SK-N-SH (cell line): ENCODE data around the gene RAB4A. TPM values are rescaled to one million over a fixed set of nuclear protein-coding genes. Genes with fewer than 3 reads are reported as not detected.

Source experiments
- CTCF ChIA-PET: fragments of 300-600, 350-600 bp; formaldehyde crosslinking; extraction: SDS; loops from one replicate; lab custom pipeline; 2021; lab: Yijun Ruan, JAX
- POLR2A ChIA-PET: fragments of 350-600 bp; sonication (Branson Sonifier 250); formaldehyde crosslinking; extraction: SDS; loops from one replicate; lab custom pipeline; 2020; ENCODE audit warnings: antibody characterized with exemption, inconsistent platforms; lab: Yijun Ruan, JAX
- DNase-seq: peaks from one replicate; pipeline ENCODE4 v3.0.0; 2012
- H2AFZ ChIP-seq: fragments of 200-600 bp; sonication (generic); 2 replicates; pipeline ENCODE4 v1.8.1; 2016; ENCODE audit warnings: antibody characterized with exemption, mild to moderate bottlenecking, low read depth
- H3F3A ChIP-seq: fragments of 200-600 bp; sonication (generic); replicated peaks from 2 replicates; pipeline ENCODE3; 2016; ENCODE audit warnings: antibody characterized with exemption, mild to moderate bottlenecking; ENCODE audit not compliant: insufficient read depth
- H3K27ac ChIP-seq, 2 experiments: fragments of 200-500 bp in 1 of 2; fragments of 200-600 bp in 1 of 2; sonication (Bioruptor generic) in 1 of 2; sonication (generic), shearing (Covaris generic) in 1 of 2; 2 replicates each; pipeline versions ENCODE4 v1.5.1 to v1.6.1; 2014 to 2016; ENCODE audit warnings: low read depth in 2 of 2, inconsistent platforms in 1 of 2, low read length in 1 of 2, mild to moderate bottlenecking in 1 of 2, mixed read lengths in 1 of 2
- H3K27me3 ChIP-seq: fragments of 200-600 bp; sonication (generic), shearing (Covaris generic); 2 replicates; pipeline ENCODE4 v1.6.1; 2016; ENCODE audit warnings: mixed run types; ENCODE audit not compliant: insufficient read depth
- H3K36me3 ChIP-seq, 2 experiments: fragments of 200-500 bp in 1 of 2; fragments of 200-600 bp in 1 of 2; sonication (Bioruptor generic) in 1 of 2; sonication (generic) in 1 of 2; replicated peaks in 1 of 2; 2 replicates each; pipeline versions ENCODE3 to v1.5.1; 2014 to 2016; ENCODE audit warnings: low read length in 1 of 2, mild to moderate bottlenecking in 1 of 2; ENCODE audit not compliant: insufficient read depth in 2 of 2, control insufficient read depth in 1 of 2
- H3K4me1 ChIP-seq, 2 experiments: fragments of 200-500 bp in 1 of 2; fragments of 200-600 bp in 1 of 2; sonication (Bioruptor generic) in 1 of 2; sonication (generic), shearing (Covaris generic) in 1 of 2; 2 replicates each; pipeline versions ENCODE4 v1.5.1 to v1.6.1; 2014 to 2016; ENCODE audit warnings: low read depth in 1 of 2, low read length in 1 of 2, mixed run types in 1 of 2; ENCODE audit not compliant: insufficient read depth in 2 of 2, control insufficient read depth in 1 of 2
- H3K4me2 ChIP-seq: fragments of 200-600 bp; sonication (generic), shearing (Covaris generic); 2 replicates; pipeline ENCODE4 v1.6.1; 2017; ENCODE audit warnings: mixed run types
- H3K4me3 ChIP-seq, 2 experiments: fragments of 200-500 bp in 1 of 2; fragments of 200-600 bp in 1 of 2; sonication (Bioruptor generic) in 1 of 2; sonication (generic), shearing (Covaris generic) in 1 of 2; 2 replicates each; pipeline versions ENCODE4 v1.5.1 to v1.8.1; 2014 to 2016; ENCODE audit warnings: low read depth in 2 of 2, inconsistent platforms in 1 of 2, low read length in 1 of 2, mild to moderate bottlenecking in 1 of 2, mixed read lengths in 1 of 2, moderate library complexity in 1 of 2
- H3K79me2 ChIP-seq: fragments of 200-600 bp; sonication (generic); 2 replicates; pipeline ENCODE4 v1.8.1; 2017; ENCODE audit warnings: mild to moderate bottlenecking; ENCODE audit not compliant: insufficient read depth
- H3K9ac ChIP-seq: fragments of 200-600 bp; sonication (generic); 2 replicates; pipeline ENCODE4 v1.6.1; 2017; ENCODE audit warnings: mixed run types
- H3K9me2 ChIP-seq: fragments of 200-600 bp; sonication (generic); 2 replicates; pipeline ENCODE4 v1.6.1; 2017; ENCODE audit warnings: mixed run types
- H3K9me3 ChIP-seq: fragments of 200-600 bp; sonication (generic); 2 replicates; pipeline ENCODE4 v1.6.1; 2017; ENCODE audit warnings: mixed run types, mild to moderate bottlenecking, moderate library complexity
- H4K20me1 ChIP-seq: fragments of 200-600 bp; sonication (generic); 2 replicates; pipeline ENCODE4 v1.6.1; 2017; ENCODE audit warnings: mild to moderate bottlenecking, mixed run types; ENCODE audit not compliant: insufficient read depth
- EP300 ChIP-seq, 2 experiments: IDR thresholded peaks; 2 replicates each; pipeline versions ENCODE4 v1.4.0 to v1.6.1; 2012; ENCODE audit warnings: borderline replicate concordance in 1 of 2, low read depth in 1 of 2, low read length in 1 of 2
- FOSL2 ChIP-seq: IDR thresholded peaks from 2 replicates; pipeline ENCODE4 v1.4.0; 2012; ENCODE audit warnings: low read depth, mild to moderate bottlenecking, moderate library complexity, borderline replicate concordance
- GATA2 ChIP-seq: sonication (generic); formaldehyde crosslinking; IDR thresholded peaks from 2 replicates; pipeline ENCODE4 v1.5.0; 2020; ENCODE audit warnings: mild to moderate bottlenecking, missing genetic modification reagents
- RAD21 ChIP-seq: IDR thresholded peaks from 2 replicates; pipeline ENCODE4 v1.6.1; 2012; ENCODE audit warnings: mild to moderate bottlenecking, low read length
- TAF1 ChIP-seq: IDR thresholded peaks from 2 replicates; pipeline ENCODE4 v1.6.1; 2012; ENCODE audit warnings: low read depth, mild to moderate bottlenecking, low read length, moderate library complexity, borderline replicate concordance
- TCF12 ChIP-seq: IDR thresholded peaks from 2 replicates; pipeline ENCODE4 v1.4.0; 2012
- TEAD4 ChIP-seq: IDR thresholded peaks from 2 replicates; pipeline ENCODE4 v1.4.0; 2012; ENCODE audit warnings: mild to moderate bottlenecking, borderline replicate concordance; ENCODE audit not compliant: insufficient read depth
- WGBS: methylation state at CpG from one replicate; pipeline ENCODE4 v1.1.6; 2017; ENCODE audit warnings: low lambda C conversion rate; 5-methylcytosine and 5-hydroxymethylcytosine counted together
- polyA plus RNA-seq, 3 experiments: library from polyadenylated mRNA; depleted of rRNA; stranded (reverse); fragments of >200 nt; gene quantifications; 2 replicates each; pipeline ENCODE4 v1.2.3, GENCODE V29; 2012
- TF ChIP-seq, protein P1 (sequence below): fragments of 200-600 bp; sonication (generic); IDR thresholded peaks from 2 replicates; pipeline ENCODE4 v1.6.1; 2017; ENCODE audit warnings: antibody characterized with exemption, mild to moderate bottlenecking, moderate library complexity
- TF ChIP-seq, protein P2 (sequence below): fragments of 150-350 bp; IDR thresholded peaks from 2 replicates; pipeline ENCODE4 v1.6.1; 2016; ENCODE audit warnings: mild to moderate bottlenecking, low read depth, low read length
- TF ChIP-seq, protein P3 (sequence below): IDR thresholded peaks from 2 replicates; pipeline ENCODE4 v1.4.0; 2012; ENCODE audit warnings: low read depth, borderline replicate concordance

The RAB4A gene
- polyA plus RNA-seq, 1 of the 3 experiments (the other 2 are of a cell fraction) = 28.1 TPM

DNA sequence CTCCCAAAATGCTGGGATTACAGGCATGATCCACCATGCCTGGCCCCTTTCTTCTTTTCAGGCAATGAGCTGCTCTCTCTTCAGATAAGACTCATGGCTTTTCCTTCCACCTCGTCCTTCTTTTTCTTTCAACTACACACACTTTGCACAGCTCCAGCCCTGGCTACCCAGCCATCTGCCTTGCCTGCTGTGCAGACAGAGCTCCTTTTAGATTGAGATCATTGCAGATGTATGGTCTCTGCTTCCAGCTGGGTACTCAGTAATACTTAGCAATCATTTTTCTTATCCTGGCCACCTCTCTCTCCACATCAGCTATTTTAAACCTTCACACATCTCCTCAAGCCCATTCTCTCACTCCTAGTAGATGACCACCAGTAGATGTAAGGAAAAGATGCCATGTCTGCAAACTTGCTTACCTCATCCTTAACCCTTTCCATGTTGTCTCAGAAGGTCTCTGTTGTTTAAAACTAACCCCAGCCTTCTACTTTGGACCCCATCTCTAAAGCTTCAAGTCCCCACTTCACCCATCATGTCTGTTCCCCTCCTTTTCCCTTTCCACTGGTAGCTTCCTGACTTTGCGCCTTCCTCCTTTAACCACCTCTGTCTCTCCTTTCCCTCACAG lies 7.3 kb downstream of the RAB4A start:
- DNase-seq = no peak
- ChIA-PET CTCF (interaction anchor here (0.9 to 1.7 kb wide), 5 partner anchors 13 to 204 kb away, joined by 3 to 10 read pairs (median 4); no protein-coding TSS in a partner anchor), POLR2A (no interaction called here)
- Histone ChIP-seq H3K27me3 (no peaks in the 10 kb centered on the region), H3K4me1 (peaks cover 0 to 4% of the 10 kb centered on the region in 2 experiments; a peak in 2 of 4 replicates), H3K79me2 (peaks cover 84% of the 10 kb centered on the region), H3F3A (peaks cover 26% of the 10 kb centered on the region), H3K4me3 (no peak overlapping the region), H3K36me3 (peaks cover 3 to 11% of the 10 kb centered on the region in 2 experiments), H3K9ac (no peak overlapping the region), H4K20me1 (peaks cover 41% of the 10 kb centered on the region), H3K4me2 (no peak overlapping the region), H3K27ac (no peak overlapping the region), H2AFZ (no peak overlapping the region), H3K9me2 (no peaks in the 10 kb centered on the region), H3K9me3 (no peaks in the 10 kb centered on the region)
- WGBS = 100% methylated on average over 2 of the region's 2 CpGs
- TF ChIP-seq GATA2 (CRISPR knock-in tag) (0 out of 2 replicates have a peak, but pooled peaks have one; percentile 6), TAF1 (no peak), FOSL2 (no peak)
- TF ChIP-seq, protein P1, sequence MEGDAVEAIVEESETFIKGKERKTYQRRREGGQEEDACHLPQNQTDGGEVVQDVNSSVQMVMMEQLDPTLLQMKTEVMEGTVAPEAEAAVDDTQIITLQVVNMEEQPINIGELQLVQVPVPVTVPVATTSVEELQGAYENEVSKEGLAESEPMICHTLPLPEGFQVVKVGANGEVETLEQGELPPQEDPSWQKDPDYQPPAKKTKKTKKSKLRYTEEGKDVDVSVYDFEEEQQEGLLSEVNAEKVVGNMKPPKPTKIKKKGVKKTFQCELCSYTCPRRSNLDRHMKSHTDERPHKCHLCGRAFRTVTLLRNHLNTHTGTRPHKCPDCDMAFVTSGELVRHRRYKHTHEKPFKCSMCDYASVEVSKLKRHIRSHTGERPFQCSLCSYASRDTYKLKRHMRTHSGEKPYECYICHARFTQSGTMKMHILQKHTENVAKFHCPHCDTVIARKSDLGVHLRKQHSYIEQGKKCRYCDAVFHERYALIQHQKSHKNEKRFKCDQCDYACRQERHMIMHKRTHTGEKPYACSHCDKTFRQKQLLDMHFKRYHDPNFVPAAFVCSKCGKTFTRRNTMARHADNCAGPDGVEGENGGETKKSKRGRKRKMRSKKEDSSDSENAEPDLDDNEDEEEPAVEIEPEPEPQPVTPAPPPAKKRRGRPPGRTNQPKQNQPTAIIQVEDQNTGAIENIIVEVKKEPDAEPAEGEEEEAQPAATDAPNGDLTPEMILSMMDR = no peak

DNA sequence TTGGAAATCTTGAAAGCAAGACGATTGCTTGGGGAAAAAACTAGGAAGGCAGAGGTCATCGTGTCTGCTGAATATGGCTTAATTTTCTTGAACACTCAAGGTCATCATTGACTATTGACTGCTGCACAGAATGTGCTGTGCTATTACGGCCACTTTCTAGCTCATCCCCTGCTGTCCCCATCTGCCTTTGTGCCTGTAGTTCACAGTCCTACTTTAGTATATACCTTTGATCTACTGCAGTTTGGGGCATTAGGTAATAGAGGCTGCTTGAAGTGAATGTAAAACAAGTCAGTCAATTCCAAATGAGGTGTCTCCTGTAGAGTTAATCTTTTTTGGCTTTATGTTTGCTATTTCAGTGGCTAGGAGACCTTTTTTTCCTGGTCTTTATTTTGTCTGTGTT lies 8.3 kb downstream of the RAB4A start:
- Histone ChIP-seq H4K20me1 (peaks cover 35% of the 10 kb centered on the region), H3K27ac (no peak overlapping the region), H3K4me1 (peaks cover 0 to 4% of the 10 kb centered on the region in 2 experiments; a peak in 2 of 4 replicates), H3K79me2 (peaks cover 82% of the 10 kb centered on the region), H3K9me3 (no peaks in the 10 kb centered on the region), H3K36me3 (peaks cover 3 to 14% of the 10 kb centered on the region in 2 experiments), H3K9ac (no peak overlapping the region), H3K27me3 (no peaks in the 10 kb centered on the region), H2AFZ (no peak overlapping the region), H3F3A (peaks cover 26% of the 10 kb centered on the region), H3K4me2 (no peak overlapping the region), H3K9me2 (no peaks in the 10 kb centered on the region), H3K4me3 (no peak overlapping the region)
- ChIA-PET CTCF (interaction anchor here (1.2 to 1.7 kb wide), 3 partner anchors 12 to 203 kb away, joined by 3 to 10 read pairs (median 5); no protein-coding TSS in a partner anchor), POLR2A (no interaction called here)
- TF ChIP-seq EP300 (IDR thresholded peaks at IDR 0.05; ENCODE audit: borderline replicate concordance in 1 of 2, low read depth in 1 of 2, low read length in 1 of 2) (no peak), GATA2 (CRISPR knock-in tag) (no peak), TEAD4 (no peak), FOSL2 (no peak), TCF12 (no peak), RAD21 (no peak)
- TF ChIP-seq, protein P1 = no peak
- TF ChIP-seq, protein P2, sequence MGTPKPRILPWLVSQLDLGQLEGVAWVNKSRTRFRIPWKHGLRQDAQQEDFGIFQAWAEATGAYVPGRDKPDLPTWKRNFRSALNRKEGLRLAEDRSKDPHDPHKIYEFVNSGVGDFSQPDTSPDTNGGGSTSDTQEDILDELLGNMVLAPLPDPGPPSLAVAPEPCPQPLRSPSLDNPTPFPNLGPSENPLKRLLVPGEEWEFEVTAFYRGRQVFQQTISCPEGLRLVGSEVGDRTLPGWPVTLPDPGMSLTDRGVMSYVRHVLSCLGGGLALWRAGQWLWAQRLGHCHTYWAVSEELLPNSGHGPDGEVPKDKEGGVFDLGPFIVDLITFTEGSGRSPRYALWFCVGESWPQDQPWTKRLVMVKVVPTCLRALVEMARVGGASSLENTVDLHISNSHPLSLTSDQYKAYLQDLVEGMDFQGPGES = no peak
- TF ChIP-seq, protein P3, sequence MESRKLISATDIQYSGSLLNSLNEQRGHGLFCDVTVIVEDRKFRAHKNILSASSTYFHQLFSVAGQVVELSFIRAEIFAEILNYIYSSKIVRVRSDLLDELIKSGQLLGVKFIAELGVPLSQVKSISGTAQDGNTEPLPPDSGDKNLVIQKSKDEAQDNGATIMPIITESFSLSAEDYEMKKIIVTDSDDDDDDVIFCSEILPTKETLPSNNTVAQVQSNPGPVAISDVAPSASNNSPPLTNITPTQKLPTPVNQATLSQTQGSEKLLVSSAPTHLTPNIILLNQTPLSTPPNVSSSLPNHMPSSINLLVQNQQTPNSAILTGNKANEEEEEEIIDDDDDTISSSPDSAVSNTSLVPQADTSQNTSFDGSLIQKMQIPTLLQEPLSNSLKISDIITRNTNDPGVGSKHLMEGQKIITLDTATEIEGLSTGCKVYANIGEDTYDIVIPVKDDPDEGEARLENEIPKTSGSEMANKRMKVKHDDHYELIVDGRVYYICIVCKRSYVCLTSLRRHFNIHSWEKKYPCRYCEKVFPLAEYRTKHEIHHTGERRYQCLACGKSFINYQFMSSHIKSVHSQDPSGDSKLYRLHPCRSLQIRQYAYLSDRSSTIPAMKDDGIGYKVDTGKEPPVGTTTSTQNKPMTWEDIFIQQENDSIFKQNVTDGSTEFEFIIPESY = no peak
- DNase-seq = no peak
- 98% methylated on average over 3 of the region's 3 CpGs for WGBS
